Inferior parietal cortex (tissue), 1 donor: ENCODE measurements around the gene GATD1.

Experiments
- DNase-seq: peaks from one replicate; pipeline ENCODE4 v3.0.0-alpha.2; 2016; ENCODE audit errors: extremely low spot score

GATD1 gene

GRCh38 chr11:795634-796564 lies 18.6 kb upstream of the GATD1 start:
- no peak for DNase-seq

DNA sequence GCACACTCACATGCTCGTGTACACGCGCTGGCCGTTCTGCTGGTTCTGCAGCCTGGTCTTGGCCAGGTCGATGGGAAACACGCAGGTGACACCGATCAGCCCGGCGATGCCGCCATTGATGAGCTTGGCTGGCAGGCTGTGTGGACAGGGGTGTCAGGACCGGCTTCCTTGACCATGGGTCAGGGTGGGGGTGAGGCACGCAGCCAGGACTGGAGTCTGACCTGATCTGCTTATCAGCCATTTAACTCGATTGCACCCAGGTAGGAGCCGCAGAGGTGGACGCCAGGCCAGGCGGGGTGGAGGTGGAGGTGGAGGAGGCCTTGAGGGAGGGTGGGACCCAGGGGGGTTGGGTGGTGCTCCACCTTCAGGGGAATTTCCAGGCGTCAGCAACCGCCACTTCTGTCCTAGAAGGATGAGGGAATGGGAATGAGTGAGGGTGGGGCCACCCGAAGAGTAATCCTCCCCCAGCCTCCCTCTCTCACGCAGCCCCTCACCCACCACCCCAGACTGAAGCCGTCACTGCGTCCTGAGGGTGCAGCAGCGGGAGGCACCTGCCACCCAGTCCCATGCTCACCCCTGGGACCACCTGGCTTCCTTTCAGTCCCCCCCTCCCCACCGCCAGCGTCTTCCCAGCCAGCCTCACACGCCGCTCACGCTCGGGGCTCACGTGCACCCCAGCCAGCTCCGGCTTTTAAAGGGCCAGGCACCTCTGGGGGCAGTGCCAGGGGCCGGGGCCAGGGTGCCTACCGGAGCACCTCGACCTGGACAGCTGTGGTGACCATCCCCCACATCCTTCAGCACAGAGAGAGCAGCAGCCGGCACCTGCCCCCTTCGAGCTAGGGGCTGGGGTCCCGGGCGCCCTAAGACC lies 17.7 kb upstream of the GATD1 start:
- DNase-seq = no peak

- no peak for DNase-seq
Measured at GRCh38 chr11:794013-794765, 16.9 kb upstream of the GATD1 start.

- DNase-seq = no peak
Measured at GRCh38 chr11:793556-793955, 16.3 kb upstream of the GATD1 start.

- no peak for DNase-seq
Measured at GRCh38 chr11:792873-793272, 15.6 kb upstream of the GATD1 start.

GRCh38 chr11:792535-792821 lies 15.2 kb upstream of the GATD1 start:
- no peak for DNase-seq

- no peak for DNase-seq
Measured at GRCh38 chr11:791658-792534, 14.6 kb upstream of the GATD1 start.

DNA sequence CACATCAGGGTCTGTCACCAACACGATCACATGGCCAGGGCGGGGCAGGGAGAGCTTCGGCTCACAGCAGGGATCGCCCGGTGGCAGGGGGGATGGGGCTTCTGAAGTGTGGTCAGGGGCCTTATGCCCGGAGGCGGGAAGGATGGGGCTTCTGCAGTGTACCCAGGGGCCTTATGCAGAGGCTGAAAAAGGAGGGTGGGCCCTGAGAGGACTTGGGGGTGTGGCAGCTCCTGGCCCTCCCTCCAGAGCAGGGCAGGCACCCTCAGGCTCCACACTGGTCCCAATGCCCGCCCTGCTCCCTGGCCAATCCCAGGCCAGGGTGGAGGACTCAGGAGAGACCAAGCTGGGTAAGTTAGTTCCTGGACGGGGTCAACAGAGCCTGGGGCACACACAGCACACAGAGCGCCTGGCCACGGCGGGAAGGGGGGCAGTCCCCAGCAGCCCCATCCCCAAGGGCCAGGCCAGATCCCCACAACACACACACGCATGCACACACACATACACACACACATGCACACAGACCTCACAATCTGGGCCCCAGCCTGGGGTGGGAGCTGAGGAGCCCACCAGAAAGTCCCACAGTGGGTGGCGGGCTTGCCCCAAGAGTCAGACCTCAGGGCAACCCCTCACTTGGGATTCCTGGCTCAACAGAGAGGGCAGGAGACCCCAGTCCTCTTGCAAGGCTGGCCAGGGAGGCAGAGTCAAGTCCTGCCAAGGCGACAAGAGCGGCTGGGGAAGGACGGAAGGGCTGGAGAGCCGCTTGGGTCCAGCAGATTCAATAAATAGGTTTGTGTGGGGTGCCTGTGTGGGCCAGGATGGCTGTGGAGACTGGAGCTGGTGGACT lies 13.7 kb upstream of the GATD1 start:
- no peak for DNase-seq

GRCh38 chr11:789943-790342 lies 12.7 kb upstream of the GATD1 start, which contains the start of gene CEND1:
Gene CEND1 (minus strand): TSS chr11:790090. CDS start chr11:788576, 1,514 bp downstream.
- peak; percentile 74 for DNase-seq

DNA sequence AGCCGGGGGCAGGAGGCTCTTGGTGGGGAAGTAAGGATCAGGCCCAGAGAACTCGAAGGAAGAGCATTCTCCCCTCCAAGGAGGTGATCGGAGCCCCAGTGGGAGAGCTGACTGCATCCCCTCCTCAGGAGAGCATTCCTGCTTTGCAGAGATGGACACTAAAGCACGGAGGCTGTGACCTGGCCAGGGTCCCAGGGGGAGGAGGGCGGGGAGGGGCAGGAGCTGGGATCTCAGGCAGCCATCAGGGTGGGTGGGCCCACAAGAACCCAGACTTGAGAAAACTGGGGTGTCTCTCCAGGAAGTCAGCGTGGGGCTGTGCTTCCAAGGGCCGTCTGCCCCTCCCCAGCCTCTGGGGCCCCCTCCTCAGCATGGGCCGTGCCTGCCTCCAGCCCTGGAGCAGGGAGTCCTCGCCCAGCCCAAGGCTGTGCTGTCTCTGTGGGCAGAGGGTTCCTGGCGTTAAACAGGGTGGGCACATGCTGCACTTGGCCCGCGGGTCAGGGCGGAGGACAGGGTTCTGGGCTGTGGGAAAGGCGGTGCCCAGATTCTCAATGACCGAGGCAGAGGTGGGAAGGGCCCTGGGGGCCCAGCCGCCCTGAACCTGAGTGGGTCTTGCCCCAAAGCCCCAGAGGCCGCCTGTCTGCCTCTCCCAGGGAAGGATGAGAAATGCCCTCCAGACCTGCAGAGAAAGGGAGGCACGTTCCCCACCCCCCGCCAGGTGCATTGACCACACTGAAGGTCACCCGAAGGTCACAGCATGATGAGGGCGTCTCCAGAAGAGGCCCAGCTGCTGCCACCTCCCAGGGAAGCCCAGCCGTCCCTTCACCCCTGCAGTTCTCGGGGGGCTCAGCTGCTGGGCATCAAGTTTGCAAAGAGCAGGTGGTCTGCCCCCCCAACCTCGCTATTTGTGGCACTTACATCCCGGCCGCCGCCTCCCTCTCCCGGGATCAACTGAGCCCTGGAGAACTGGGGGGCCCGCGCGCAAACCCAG lies 12.0 kb upstream of the GATD1 start:
- no peak for DNase-seq

DNA sequence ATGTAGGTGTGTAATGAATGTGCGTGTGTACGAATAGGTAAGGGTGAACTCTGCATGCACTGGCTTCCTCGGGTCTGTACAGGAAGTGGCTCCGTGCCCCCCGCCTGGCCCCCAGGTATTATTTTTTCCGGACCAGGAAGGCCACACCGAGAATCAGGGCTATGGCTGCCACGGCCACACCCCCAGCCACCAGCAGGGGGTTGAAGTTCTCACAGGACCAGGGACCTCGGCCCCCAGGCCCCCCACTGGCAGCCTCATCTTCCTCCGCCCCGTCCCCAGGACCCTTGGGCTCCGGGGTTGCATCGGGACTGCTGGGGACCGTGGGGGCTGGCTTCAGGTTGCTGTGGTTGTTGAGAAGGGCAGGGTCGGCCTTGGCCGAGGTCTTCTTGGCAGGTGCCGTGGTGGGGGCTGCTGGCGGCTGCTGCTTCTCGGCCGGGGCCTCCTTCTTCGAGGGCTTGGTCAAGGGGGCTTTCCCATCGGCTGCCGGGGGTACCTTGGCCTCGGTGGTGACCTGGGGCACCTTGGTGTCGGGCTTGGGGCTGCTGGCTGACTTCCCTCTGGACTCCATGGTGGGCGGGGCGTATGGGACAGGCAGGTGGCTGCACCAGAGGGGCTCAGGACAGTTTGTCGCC lies 10.8 kb upstream of the GATD1 start:
- no peak for DNase-seq

- DNase-seq = no peak
Measured at GRCh38 chr11:787084-787675, 9.9 kb upstream of the GATD1 start.

GRCh38 chr11:786235-787083 lies 9.2 kb upstream of the GATD1 start:
- DNase-seq = no peak

DNA sequence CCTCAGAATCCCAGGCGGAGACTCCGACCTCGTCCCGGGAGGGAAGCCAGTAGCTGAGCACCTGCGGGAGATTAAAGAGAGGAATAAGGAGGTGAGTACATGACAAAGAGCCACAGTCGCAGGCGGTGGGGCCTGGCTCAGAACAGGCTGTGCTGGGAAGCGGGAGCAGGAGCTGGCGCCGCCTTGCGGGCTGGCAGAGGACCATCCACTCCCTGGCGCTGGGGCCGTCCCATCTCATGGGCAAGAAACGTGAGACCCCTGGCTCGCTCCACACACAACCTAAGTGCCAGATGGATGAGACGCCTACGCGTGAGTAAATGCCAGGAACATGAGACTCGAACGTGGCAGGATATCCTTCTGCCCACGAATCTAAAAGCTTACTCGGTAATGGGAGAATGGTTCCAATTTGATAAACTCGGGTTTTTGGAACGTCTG lies 6.3 kb upstream of the GATD1 start:
- DNase-seq = peak; percentile 79

- DNase-seq = no peak
Measured at GRCh38 chr11:782264-783174, 5.2 kb upstream of the GATD1 start.

DNA sequence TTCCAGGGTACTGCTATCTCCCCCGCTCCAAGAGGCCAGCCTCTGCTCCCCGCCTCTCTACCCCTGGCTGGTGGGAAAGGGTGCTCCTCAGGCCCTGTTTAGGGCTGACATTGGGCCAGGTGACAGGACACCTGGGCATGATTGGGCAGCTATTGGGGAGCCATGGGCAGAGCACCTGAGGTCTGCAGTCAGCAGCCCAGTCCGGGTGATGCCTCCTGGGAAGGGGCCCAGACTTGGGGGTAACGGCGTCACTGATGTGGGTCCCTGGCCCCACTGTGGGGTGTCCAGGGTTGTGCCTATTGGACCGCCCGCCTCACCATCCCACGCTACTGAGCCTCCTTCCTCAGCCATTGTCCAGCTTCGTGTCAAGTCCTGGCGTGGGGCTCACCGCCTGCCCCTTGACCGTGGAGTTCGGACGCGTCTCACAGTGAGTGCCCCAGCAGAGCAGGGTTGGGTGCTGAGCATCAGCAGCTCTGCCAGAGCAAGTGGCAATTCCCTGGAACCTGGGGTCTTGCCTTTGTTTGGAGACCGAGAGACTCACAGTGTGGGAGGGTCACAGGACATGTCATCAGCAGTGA lies 2.8 kb upstream of the GATD1 start:
- no peak for DNase-seq
